Measurements from ENCODE around the gene RAB40A.
A peak's percentile ranks its signal among the peaks of the same experiment; 100 is the strongest.
"Not testable (repeated sequence)": the region's sequence is repeated elsewhere in the genome, so short reads cannot be mapped to it uniquely, and the experiment has no call there.

Gene RAB40A

GRCh38 chrX:103520386-103520785, 1.1 kb upstream of the RAB40A start:
- no peak for DNase-seq

GRCh38 chrX:103518571-103518970, 718 bp downstream of the RAB40A start:
- no peak for DNase-seq

DNA sequence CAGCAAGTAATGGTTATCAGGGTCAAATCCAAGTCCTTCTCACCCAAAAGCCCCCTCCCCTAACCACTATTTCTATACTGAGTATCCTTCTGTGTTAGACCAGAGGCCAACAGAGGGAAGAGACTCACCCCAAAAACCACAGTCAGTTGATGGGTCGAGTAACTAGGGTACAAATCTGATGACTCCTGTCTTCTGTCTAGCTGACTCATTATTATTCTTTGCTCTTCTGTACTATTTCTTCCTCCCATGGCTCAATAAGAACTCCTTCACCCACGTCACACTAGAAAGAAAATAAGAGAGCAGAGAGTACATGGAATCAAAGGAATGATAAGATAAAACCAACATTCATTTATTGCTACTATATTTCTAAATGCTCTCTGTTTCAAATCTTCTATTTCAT, 2.0 kb downstream of the RAB40A start:
- DNase-seq, result no peak

DNA sequence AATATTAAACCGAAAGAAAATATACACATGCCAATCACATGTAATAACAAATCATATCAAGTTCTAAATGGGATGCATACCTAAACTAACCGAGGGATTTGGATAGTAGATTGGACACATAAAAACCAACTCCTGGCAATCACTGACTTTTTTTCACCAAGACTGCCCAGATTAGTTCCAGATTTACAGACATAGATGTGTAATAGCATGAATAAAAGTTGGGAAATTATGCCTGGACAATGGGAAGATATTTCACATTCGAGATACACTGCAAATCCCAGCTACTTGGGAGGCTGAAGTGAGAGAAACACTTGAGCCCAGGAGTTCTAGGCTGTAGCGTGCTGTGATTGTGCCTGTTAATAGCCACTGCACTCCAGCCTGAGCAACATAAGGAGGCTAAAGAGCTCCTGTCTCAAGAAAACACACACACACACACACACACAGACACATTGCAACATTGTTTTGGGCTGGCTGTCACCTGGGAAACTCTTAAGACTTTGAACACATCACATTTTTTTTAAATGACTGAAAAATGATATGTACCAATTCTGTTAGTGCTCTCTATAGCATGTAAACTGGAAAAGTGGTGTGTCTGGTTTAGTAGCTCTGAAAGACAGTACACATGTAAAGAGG, 5.7 kb downstream of the RAB40A start:
- no peak for DNase-seq

- no peak for DNase-seq
Measured at GRCh38 chrX:103513067-103513466, 6.2 kb downstream of the RAB40A start.

GRCh38 chrX:103510031-103510430, 9.3 kb downstream of the RAB40A start:
- no peak for DNase-seq

DNA sequence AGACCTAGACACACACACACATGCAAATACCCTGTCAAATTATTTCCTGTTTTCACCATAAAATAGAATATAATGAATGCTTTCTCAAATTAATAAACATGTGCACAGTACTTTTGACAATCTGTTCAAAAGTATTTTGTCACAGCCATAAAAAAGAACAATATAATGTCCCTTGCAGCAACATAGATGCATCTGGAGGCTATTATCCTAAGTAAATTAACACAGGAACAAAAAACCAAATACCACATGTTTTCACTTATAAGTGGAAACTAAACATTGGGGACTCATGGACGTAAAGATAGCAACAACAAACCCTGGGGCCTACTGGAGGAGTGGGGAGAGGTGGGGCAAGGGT, 15.5 kb downstream of the RAB40A start:
- no peak for DNase-seq

- no peak for DNase-seq
Measured at GRCh38 chrX:103503163-103503852, 16.0 kb downstream of the RAB40A start.

DNA sequence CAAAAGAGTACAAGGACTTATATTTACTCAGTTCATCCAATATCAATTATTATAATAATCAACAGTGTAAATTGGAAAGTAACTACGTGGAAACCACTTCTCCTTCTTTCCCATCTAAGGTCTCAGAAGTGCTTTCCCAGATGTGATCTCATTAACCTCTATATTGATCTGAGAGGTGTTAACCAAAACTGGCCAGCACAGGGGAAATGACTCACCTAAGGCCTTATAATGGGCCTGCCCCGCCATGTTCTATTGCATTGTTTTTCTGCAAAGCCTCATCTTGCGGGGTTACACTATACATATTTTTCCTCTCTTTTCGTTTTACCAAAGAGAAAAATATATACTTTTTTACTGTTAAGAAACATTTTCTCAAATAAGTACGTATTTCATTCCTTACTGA, 20.5 kb downstream of the RAB40A start:
- DNase-seq, result no peak

DNA sequence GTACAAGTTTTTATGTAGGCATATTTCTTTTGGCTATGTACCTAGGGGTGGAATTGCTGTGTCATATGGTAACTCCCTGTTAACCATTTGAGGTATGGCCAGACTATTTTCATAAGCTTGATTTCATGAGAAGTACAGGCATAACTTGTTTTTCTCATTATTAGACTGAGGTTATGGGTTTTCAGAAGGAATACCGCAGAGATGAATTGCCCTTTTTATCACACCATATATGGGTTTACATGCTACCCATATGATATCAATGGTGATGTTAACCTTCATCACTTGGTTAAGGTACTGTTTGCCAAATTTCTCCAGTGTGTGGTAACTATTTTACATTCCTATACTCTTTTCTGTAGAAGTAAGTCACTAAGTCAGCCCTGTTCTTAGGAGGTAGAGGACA, 23.5 kb downstream of the RAB40A start:
- DNase-seq, result no peak

DNA sequence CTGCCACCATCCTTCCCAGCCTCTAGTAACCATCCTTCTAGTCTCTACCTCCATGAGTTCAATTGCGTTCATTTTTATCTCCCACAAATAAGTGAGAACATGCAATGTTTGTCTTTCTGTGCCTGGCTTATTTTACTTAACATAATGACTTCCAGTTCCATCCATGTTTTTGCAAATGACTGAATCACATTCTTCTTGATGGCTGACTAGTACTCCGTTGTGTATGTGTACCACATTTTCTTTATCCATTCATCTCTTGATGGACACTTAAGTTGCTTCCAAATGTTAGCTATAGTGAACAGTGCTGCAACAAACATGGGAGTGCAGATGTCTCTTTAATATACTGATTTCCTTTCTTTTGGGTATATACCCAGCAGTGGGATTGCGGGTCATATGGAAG, 25.7 kb downstream of the RAB40A start:
- DNase-seq, result not testable (repeated sequence)

- peak; percentile 73 for DNase-seq
Measured at GRCh38 chrX:103489733-103490132, 29.6 kb downstream of the RAB40A start.

GRCh38 chrX:103488794-103489193, 30.5 kb downstream of the RAB40A start:
- no peak for DNase-seq

DNA sequence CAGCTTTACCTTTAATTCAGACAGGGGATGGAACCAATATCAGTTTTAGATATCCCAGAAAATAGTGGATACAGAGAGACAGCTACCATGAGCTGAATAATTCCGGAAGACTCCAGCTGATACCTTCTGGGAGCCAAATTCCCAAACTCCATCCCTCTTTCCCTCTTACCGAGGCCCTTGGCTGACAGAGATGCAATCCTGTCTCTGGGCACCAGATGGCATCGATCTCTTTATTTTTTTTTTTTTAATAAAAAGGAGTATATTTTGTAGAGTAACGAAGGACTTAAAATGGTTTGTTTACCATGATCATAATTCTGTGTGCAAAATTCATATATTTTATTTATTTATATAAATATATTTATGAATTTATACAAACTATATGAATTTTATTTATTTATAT, 31.0 kb downstream of the RAB40A start:
- no peak for DNase-seq

DNA sequence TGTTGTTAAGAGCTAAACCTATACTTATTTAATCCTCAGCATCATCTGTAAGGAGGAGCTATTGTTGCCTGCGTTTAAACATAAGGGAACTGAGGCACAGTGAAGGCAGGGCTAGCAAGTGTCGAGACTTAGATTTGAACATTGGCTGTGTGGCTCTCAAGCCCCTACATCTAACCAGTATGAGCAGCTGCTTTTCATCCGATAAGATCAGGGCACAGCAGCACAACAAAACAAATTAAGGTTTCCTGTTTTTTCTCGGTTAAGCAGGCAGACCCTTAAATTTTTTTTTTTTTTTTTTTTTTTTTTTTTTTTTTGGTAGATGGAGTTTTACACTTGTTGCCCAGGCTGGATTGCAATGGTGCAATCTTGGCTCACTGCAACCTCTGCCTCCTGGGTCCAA, 35.6 kb downstream of the RAB40A start:
- DNase-seq, result no peak

GRCh38 chrX:103480526-103480925, 38.8 kb downstream of the RAB40A start:
- DNase-seq, result no peak

DNA sequence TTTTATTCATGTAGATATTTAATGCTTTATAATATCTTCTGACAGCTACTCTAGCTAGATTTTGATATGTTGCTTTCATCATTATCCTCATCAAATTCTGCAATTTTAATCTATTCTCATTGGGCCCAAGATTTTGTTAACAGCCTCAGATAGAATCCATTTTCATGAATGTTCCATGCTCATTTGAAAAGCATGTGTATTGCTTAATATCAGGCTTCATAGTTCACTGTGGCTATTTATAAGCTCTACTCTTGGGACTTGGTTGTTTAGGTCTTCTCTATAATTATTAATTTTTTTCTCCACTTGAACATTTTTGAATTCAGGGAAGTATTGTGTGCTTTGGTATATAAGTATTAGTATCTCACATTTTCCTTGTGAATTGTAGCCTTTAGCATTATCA, 41.8 kb downstream of the RAB40A start:
- no peak for DNase-seq

DNA sequence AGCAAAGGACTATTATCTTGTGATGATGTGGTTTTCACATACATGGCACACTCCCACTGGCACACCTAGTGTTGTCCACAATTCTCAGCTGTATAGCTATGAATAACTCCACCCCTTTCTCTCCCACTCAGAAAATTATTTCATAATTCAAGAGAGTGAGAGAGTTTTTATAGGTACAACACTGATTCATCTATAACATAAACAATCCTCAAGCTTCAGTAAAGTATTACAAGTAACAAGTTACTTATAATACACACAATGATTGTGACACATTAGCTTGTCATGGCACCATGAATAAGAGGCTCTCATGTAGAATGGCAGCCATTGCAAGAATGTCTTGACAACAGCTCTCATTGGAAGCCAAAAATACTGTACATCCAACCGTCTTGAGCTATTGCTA, 43.9 kb downstream of the RAB40A start:
- no peak for DNase-seq

DNA sequence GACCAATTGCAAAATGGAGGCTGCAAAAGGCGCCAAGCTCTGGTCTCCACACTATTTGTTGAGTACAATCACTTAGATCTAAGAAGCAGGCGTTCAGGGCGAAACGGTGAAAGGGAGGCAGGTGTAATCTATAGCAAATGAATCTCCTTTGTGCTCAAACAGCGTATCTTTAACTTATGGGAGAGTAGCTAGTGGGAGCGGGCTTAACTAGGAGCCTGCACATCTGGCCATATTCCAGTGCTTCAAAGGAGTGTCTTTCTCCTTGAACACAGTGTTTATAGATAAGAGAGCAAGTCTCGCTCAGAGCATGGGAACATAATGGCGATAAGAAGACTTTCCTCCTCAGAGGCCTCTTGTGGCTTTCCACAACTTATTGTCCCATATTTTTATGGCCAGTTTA, 49.3 kb downstream of the RAB40A start:
- DNase-seq, result not testable (repeated sequence)

DNA sequence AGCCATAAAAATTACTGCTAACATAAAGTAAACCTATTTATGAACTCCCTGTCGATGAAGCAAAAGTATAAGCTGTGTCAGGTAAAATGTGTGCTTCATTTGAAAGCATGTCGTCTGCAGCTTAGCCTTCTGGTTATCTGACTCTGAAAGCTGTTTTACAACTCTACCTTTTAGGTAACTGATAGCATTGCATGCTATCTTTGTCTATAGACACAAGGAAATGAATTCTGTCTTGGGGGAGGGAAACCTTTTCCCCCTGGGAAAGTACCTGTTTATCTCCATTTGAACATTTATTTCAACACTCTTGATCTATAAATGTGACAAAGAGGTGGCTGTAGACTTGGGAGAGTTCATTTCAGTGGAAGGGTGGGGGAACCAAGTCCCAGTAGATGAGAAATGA, 51.4 kb downstream of the RAB40A start:
- DNase-seq, result no peak

GRCh38 chrX:103467156-103467555, 52.1 kb downstream of the RAB40A start:
- DNase-seq, result no peak

DNA sequence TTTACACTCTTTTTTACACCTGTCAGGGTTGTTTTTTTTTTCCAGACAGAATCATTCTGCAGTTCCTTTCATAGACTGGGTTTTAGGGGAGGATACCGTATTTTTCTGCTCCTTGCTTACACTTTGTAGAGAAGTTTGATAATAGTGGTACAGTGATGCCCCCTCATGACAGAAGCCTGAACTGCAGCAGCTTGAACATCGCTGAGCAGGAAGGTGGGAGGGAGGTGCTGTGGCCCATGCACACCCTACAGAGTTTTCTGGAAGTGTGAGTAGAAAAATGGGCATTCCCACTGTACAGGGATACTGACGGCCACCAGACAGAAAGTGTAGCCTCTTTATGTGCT, 54.5 kb downstream of the RAB40A start:
- DNase-seq, result peak; percentile 89

DNA sequence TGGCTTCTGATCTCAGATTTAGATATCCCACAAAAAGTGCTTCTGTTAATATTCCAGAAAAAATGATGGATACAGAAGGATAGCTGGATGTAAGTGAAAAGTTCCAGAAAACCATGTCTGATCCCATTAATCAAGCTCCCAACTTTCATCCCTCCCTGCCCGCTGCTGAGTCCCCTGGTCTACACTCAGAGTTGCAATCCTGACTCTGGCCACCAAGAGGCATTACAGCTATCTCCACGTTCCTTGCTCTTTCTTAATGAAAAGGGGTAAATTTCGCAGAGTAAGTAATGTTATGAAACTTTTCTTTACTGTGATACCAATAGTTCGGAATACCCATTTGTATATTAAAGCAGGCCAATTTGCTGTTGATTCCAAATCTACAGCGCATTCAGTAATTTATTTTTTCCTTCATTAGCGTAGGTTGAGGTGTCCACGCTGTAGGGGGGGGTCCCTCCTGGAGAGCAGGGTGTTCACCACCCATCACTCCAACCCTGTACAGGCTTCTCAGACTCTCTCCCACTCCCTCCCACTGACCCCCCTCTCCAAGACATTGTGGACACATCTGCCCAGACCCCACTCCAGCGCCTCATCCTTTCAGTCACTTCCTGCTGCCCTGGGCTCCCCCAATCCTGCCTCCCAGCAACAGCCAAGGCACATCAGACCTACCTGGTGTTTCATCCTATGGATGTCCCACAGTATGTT, 55.1 kb downstream of the RAB40A start:
- peak; percentile 62 for DNase-seq

DNA sequence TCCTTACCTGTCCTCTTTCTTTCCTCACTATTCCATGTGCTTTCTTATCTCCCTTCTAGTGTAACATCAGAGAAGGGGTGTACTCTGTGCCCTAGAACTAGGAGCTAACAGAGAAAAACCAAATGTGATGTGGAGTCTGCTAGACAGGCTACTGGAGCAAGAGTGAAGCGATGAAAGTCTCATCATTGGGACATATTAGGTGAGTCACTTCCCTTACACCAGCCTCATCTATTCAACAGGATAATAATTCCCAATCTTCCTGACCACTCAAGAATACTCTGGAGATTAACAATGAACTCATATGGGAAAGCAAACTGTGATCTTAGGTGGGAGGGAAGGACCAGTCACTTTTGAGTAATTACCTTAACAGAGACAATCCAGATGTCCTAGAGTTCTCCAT, 58.1 kb downstream of the RAB40A start:
- DNase-seq, result no peak
